EH (cell line): ENCODE data around the gene KLHL20.
"Not testable (repeated sequence)": the region's sequence is repeated elsewhere in the genome, so short reads cannot be mapped to it uniquely, and the experiment has no call there.

Source experiments
- DNase-seq: peaks from one replicate; pipeline ENCODE4 v3.0.0-alpha.2; 2015; ENCODE audit warnings: low read depth

KLHL20 gene

DNA sequence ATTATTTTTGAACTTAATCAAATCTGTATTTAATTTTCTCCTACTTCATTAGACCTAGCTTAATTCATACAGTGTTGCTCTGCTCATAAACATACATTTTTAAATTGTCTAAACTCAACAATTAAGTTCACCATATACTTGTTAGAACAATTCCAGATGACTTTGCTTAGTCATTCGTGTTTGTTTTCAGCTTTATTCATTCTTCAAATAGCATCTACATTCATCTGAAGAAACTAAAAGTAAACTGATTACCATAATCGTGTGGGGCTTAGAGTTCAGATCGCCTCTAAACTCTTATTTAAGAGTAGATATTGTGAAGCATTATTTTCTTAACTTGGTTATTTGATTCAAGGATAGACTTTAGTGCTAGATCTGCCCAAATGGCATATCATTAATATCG, 34.4 kb downstream of the KLHL20 start:
- peak; percentile 6 for DNase-seq

DNA sequence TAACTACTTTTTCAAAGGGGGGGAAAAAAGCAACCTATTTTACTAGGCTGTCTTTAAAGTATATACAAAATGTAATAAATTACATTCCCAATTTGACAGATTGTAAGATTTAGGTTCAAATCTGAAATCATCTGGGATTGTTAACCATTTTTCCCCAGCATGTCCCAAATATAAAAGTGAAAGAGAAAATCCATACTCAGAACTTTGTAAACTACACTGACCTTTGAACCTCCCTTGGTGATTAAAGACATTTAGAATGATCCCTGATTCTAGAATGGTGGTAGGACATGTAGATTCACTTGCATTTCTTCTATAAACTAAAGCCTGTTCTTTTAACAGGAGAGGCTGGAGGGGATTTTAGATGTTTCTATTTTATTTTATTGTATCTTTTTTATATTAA, 39.0 kb downstream of the KLHL20 start:
- DNase-seq, result no peak

DNA sequence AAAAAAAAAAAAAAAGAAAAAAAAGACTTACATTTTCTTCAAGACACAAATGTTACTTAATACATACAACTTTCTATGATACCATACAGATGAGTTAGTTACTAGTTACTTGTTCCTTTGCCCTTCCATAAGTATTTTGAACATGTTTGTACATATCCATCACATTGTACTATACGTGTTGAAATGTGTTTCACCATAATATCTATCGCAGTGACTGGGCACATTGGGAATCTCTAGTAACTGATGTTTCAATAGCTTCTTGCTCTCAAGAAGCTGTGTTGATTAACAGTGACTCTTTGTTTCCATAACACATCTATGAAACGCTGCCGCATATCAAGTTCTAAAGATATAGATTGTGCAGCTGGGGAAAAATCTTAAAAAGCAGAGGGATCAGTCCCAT, 42.9 kb downstream of the KLHL20 start:
- no peak for DNase-seq

DNA sequence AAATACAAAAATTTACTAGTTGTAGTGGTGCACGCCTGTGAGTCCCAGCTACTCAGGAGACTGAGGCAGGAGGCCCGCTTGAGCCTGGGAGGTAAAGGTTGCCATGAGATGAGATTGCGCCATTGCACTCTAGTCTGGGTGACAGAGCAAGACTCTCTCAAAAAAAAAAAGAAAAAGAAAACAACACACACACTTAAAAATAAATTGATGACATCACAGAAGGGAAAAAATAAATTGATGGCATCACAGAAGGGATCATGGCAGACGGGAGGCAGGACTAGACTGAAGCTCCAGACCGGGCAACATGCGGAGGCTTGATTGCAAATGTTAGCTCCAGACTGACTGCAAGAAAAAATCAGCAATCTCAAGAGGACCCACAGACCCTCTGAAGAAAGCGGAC, 43.3 kb downstream of the KLHL20 start:
- DNase-seq, result no peak

DNA sequence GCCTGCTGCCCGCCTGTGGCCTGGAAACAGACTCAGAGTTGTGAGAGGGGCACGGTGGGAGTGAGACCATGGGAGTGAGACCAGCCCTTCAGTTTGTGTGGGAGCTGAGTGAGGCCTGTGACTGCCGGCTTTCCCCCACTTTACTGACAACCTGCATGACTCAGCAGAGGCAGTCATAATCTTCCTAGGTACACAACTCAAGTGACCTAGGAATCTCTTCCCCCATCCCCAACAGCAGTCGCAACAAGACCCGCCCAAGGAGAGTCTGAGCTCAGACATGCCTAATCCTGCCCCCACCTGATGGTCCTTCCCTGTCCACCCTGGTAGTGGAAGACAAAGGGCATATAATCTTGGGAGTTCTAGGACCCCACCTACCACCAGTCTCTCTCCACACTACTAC, 44.2 kb downstream of the KLHL20 start:
- DNase-seq, result no peak

DNA sequence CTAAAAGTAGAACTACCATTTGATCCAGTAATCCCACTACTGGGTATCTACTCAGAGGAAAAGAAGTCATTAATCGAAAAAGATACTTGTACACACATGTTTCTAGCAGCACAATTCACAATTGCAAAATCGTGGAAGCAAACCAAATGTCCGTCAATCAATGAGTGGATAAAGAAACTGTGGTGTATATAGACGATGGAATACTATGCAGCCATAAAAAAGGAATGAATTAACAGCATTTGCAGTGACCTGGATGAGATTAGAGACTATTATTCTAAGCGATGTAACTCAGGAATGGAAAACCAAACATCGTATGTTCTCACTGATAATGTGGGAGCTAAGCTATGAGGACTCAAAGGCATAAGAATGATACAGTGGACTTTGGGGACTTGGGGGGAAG, 49.5 kb downstream of the KLHL20 start:
- not testable (repeated sequence) for DNase-seq

DNA sequence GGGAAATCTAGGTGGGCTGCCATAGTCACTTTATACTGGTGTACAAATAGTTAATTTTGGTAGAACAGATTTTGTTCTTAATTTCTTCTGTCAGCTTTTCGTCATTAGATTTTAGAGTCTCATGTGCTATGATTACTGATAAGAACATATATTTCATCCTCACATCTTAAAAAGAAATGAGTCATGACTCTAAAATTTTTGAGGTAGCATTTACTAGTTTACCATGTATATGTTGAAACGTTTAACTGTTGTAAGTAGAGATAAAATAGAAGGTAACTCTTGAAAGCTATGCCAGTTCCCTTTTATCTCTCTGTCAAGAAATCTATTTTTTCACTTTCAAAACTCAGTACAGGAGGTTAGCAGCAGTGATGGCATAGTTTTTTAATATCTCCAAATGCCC, 53.4 kb downstream of the KLHL20 start:
- DNase-seq, result no peak

DNA sequence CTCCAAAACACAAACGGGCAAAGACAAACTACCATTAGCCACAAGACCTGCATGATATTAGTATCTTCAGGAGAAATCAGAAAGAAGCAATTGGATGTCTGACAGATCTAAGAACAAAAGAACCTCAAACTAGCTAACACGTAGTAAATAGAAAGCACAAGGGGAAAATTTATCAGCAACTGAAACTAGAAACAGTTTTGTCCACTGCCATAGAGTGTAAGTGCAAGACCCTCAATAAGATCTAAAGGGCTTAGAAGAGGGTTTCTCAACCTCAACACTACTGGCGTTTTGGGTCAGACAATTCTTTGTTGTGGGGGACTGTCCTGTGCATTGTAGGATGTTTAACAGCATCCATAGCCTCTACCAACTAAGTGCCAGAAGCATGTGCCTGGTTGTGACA, 54.0 kb downstream of the KLHL20 start:
- DNase-seq, result no peak

DNA sequence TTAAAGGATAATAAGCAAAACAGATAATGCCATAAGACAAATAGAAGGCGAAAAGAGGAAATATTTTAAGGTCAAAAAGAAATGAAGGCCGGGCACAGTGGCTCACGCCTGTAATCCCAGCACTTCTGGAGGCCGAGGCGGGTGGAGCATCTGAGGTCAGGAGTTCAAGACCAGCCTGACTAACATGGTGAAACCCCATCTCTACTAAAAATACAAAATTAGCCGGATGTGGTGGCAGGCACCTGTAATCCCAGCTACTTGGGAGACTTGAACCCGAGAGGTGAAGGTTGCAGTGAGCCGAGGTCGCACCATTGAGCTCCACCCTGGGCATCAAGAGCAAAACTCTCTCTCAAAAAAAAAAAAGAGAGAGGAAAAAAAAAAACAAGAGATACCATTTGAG, 55.5 kb downstream of the KLHL20 start:
- not testable (repeated sequence) for DNase-seq

DNA sequence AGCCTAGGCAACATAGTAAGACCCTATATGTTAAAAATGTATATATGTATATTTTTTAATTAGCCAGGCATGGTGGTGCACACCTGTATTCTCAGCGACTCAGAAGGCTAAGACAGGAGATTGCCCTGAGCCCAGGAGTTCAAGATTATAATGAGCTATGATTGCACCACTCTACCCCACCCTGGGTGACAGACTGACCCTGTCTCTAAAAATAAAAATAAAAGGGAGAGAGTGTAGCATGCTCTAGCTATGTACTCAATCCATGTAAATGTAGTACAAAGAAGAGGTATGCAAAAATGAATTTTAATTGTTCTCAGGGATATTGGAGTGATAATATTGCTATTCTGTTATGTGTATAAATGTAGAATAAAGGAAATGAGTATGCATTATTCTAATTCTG, 56.8 kb downstream of the KLHL20 start:
- DNase-seq, result no peak

DNA sequence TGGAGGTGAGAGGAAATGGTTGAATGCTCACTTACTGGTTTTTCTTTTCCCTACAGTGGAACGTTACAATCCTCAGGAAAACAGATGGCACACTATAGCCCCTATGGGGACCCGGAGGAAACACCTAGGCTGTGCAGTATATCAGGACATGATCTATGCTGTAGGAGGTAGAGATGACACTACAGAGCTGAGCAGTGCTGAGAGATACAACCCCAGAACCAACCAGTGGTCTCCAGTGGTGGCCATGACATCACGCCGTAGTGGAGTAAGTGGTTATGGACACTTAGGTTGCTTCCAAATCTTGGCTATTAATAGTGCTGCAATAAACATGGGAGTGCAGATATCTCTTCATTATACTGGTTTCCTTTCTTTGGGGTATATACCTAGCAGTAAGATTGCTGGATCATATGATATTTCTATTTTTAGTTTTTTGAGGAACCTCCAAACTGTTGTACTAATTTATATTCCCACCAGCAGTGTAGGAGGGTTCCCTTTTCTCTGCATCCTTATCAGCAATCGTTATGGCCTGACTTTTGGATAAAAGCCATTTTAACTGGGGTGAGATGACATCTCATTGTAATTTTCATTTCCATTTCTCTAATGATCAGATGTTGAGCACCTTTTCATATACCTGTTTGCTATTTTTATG, 60.9 kb downstream of the KLHL20 start:
- DNase-seq, result no peak

DNA sequence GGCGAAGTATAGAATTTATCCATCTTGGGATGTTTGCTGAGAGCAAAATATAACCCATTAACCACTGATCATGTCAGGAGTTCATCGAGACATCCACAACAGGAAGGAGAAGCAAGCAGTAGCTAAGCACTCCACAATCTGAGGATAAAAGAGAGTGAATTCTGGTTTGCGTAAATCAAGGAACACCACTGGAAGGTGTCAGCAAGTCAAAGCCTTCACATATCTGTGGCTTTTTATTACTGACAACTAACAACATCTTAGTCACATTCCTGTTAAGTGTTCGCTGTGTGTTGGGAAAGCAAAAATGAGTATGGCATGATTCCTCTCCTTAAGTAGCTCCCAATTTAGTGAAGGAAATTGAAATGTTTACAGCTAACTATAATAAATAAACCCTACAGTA, 65.2 kb downstream of the KLHL20 start:
- peak; percentile 11 for DNase-seq

DNA sequence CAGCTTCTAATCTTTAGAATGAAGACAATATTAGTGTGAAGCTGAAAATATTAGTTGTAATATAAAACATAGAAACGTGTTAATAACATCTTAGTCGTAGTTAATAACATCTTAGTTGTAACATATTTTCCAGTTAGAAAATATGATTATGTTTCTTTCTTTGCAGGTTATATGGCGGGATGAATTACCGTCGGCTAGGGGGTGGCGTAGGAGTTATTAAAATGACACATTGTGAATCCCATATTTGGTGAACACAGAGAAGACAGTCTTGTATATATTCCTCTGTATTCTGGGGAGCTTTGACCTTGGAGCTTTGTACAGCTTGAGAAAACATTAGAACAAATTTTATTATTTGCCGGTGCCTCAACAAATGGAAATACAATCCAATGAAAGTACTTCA, 70.2 kb downstream of the KLHL20 start:
- DNase-seq, result no peak

DNA sequence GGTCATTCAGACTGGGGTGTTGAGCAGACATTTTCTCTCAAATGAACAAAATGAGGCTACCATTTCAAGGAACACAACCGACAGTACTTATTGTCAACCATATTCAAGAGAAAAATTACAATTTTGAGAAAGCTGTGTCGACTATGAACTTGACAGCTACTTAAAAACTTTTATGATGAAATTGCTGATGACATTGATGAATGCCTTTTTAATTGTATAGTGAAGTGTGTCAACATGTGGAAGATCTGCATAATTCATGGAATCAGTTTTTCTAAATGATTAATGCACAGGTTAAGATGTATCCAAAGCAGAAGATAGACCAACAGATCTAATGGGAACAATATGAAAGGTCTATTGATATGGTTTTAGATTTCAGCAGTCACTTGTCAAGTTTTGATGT, 75.1 kb downstream of the KLHL20 start:
- DNase-seq, result no peak

DNA sequence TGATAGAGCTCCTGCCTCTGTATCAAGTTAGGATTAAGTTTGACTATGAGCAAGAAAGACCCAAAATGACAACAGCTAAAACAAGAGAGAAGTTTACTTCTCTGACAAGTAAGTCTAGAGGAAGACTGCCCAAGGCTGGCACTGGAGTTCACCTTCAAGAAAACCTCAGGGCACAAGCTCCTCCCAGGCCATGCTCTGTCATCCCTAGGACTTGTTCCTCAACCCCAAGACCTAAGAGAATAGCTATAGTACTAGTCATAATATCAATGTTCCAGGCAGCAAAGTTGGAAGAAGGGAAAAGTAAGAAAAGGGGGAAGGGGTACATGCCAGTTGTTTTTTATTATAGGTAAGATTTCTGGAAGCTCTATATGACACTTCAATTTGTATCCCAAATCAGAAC, 83.3 kb downstream of the KLHL20 start:
- no peak for DNase-seq

DNA sequence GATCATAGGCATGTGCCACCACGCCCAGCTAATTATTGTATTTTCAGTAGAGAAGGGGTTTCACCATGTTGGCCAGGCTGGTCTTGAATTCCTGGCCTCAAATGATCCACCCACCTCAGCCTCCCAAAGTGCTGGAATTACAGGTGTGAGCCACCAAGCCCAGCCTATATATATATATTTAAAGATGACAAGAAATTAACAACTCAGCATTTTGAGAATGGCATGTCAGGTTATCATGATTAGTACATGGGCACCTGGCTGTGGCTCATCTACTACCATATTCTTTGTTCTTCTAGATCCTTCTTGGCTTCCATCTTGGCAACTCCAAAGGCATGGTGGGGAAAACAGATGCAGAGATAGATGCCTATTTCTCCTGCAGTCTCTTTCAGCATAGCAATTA, 85.2 kb downstream of the KLHL20 start:
- not testable (repeated sequence) for DNase-seq

DNA sequence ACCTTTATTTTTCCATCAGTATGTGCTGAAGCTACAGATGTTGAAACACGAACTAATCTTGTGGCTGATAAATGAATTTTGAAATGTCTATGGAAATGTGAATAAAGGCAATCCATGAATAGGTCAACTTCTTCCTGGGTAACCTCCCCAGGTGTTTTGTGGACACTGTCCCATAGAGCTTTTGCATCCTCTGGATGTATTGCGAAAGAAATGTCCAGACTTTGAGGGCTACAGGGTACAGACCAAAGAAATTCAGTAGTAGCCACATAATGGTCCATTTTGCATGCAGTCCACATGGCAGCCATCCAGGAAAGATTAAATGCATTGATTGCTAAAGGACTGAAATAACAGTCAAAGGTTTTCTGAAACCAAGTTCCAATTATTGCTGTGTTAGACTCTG, 88.2 kb downstream of the KLHL20 start:
- no peak for DNase-seq

DNA sequence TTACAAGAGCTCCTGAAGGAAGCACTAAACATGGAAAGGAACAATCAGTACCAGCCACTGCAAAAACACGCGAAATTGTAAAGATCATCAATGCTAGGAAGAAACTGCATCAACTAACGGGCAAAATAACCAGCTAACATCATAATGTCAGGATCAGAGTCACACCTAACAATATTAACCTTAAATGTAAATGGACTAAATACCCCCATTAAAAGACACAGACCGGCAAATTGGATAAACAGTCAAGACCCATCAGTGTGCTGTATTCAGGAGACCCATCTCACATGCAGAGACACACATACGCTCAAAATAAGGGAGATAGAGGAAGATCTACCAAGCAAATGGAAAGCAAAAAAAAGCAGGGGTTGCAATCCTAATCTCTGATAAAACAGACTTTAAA, 98.9 kb downstream of the KLHL20 start:
- DNase-seq, result not testable (repeated sequence)

DNA sequence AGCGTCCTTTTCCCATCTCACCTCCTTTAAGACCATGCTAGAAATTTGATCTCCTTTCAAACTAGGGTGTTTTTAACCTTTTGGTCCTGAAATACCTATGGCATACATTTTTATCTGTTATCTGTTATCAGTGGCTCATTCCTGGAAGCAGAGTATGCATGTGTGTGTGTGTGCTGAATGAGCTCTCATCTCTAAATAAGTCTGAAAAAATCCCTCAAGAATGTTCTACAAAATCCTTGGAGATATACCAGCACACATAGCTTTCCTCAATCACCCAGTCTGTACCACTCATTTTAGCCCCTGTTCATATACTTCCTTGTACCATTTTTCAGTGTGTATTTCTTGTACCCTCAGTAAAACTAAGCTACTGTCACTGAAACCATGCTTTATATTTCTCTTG, 103.7 kb downstream of the KLHL20 start:
- DNase-seq, result no peak

DNA sequence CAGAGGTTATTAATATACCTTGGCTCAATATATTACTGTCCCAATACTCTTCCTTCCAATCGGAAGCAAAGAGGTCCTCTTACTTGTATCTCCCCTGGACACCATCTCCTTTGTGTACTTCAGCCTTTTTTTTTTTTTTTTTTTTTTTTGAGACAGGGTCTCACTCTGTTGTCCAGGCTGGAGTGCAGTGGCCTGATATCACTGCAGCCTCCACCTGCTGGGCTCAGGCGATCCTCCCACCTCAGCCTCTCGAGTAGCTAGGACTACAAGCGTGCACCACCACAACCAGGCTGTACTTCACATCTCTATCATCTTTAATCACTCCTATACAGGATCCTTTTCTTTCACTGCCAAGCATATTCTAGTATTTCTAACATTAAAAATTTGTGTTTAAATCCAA, 106.9 kb downstream of the KLHL20 start:
- no peak for DNase-seq

DNA sequence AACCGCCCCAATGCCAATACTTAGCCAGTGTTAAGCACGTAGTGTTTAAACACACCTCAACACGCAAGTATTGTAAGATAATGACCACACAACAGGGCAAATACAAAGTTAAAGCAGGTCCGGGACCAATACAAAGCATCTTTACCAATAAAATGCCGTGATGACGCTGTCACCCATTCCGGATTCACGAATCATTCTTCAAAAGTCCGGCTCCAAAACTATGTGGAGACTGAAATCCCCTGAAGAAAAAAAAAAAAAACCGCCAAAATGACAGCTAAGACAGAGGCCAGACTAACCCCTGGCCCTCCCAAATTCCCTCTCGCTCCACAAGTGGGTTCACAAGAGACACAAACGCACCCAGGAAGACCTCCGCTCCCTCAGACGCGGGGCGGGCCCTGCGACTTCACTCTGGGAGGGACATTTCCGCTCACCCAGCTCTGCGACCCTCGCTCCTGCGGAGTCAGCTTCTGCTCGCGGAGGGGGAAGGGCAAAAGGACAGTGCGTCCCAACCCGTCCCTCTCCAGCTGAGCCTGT, 109.1 kb downstream of the KLHL20 start:
- no peak for DNase-seq

DNA sequence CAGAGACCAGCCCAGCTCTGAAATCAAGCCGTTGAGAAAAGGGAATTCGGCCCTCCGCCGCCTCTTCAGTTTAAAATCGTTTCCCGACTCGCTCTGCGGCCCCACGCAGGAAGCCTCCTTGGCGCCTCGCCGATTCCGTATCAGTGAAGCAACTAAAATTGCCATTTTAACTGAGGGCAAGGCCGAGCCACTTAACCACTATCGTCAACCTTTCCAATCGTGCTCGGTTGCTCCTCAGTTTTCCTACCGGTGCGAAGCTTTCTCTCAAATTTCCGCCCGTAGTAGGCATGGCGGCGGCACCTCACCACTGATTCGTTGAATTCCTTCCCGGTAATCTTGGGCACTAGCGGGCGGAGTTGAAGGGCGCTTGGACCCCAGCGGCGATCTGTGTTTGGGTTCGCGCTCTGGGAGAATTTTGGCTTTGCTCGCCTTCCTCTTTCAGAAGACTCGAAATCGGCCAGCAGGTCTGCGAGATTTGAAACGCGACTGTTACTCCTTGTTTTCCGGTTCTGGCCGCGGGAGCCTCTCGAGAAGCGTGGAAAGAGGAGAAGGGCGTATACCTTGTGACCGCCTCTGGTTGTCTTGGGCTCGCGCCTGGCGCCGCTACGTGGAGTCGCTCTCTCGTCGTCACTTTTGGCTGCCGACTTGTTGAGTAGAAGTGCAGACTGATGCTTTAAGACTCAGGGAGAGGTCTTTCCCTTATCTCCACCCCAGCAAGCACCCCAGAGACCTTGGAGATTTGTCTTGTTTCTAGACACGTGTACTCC, 109.7 kb downstream of the KLHL20 start, which contains the start of the genes CENPL and DARS2:
Gene CENPL, minus strand, starts transcription at position 569 of the 767 bp plus-strand sequence. CDS start 13,584 bp downstream, outside the sequence.
Gene DARS2, plus strand, starts transcription at position 359 of the 767 bp plus-strand sequence. CDS start 557 bp downstream, outside the sequence.
- peak; percentile 99 for DNase-seq

DNA sequence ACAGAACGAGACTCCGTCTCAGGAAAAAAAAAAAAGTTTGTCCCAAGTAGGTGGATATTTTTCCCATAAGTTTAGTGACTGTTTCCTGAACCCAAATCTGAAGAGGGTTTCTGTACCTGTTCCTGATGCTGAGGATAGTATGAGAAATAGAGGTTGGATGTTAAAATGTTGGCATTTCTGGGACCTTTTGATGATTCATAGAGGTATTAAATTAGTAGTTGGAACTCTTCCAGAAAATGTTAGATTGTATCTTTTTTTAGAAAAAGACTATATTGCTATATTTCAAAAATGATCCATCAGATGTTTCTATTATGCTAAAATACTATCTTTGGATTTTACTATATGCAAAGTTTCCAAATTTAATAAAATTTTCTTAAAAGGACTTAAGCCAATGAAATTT, 112.8 kb downstream of the KLHL20 start:
- no peak for DNase-seq
